Activated naive CD4-positive, alpha-beta T cell treated with anti-CD3 and anti-CD28 coated beads, Interleukin-2, amount 10 ng/mL, durations not matched to agents 7 days and 5 days (primary cell): Measurements from ENCODE around the gene JARID2.
A peak's percentile ranks its signal among the peaks of the same experiment; 100 is the strongest.

Experiments
- CTCF ChIA-PET: fragments of 350-600 bp; sonication (Branson Sonifier 250); formaldehyde crosslinking; loops from one replicate; lab custom pipeline; 2021; ENCODE audit warnings: antibody characterized with exemption; lab: Charles Lee
- DNase-seq: peaks from one replicate; pipeline ENCODE4 v3.0.0-alpha.2; 2020
- H3K27ac Mint-ChIP-seq: one replicate; pipeline ENCODE4 v1.8.0; 2021; ENCODE audit warnings: mild to moderate bottlenecking, moderate library complexity, mixed read lengths
- H3K27me3 Mint-ChIP-seq: one replicate; pipeline ENCODE4 v1.8.0; 2021; ENCODE audit warnings: mild to moderate bottlenecking, mixed read lengths
- H3K36me3 Mint-ChIP-seq: one replicate; pipeline ENCODE4 v1.8.0; 2021; ENCODE audit warnings: mixed read lengths
- H3K4me1 Mint-ChIP-seq: one replicate; pipeline ENCODE4 v1.8.0; 2021; ENCODE audit warnings: mixed read lengths
- H3K4me3 Mint-ChIP-seq: one replicate; pipeline ENCODE4 v1.8.0; 2021; ENCODE audit warnings: mild to moderate bottlenecking, moderate library complexity, mixed read lengths
- H3K9me3 Mint-ChIP-seq: one replicate; pipeline ENCODE4 v1.8.0; 2021; ENCODE audit warnings: mixed read lengths

JARID2 gene

GRCh38 chr6:15484821-15485220, 239.0 kb downstream of the JARID2 start:
- Mint-ChIP-seq H3K9me3 (no peaks in the 10 kb centered on the region), H3K36me3 (peaks cover 22% of the 10 kb centered on the region), H3K4me1 (peaks cover 33% of the 10 kb centered on the region), H3K27me3 (no peaks in the 10 kb centered on the region), H3K4me3 (no peak overlapping the region), H3K27ac (no peak overlapping the region)
- DNase-seq, result no peak
- CTCF ChIA-PET, result no interaction called here

GRCh38 chr6:15485936-15486335, 240.1 kb downstream of the JARID2 start:
- CTCF ChIA-PET, result no interaction called here
- Mint-ChIP-seq H3K36me3 (peaks cover 22% of the 10 kb centered on the region), H3K4me3 (no peak overlapping the region), H3K9me3 (no peaks in the 10 kb centered on the region), H3K27me3 (no peaks in the 10 kb centered on the region), H3K4me1 (peaks cover 36% of the 10 kb centered on the region), H3K27ac (no peak overlapping the region)
- no peak for DNase-seq

- peaks cover 35% of the 10 kb centered on the region for H3K4me1 Mint-ChIP-seq
- H3K9me3 Mint-ChIP-seq, result no peaks in the 10 kb centered on the region
- H3K27ac Mint-ChIP-seq, result no peak overlapping the region
- no peak overlapping the region for H3K4me3 Mint-ChIP-seq
- CTCF ChIA-PET, result no interaction called here
- no peak for DNase-seq
- H3K27me3 Mint-ChIP-seq, result no peaks in the 10 kb centered on the region
- peaks cover 28% of the 10 kb centered on the region for H3K36me3 Mint-ChIP-seq
These were observed 241.4 kb downstream of the JARID2 start for GRCh38 chr6:15487262-15487661.

- CTCF ChIA-PET, result interaction anchor here (1.0 to 1.5 kb wide), 2 partner anchors 101 to 162 kb away, joined by 3 to 6 read pairs; no protein-coding TSS in a partner anchor
These were observed 243.5 kb downstream of the JARID2 start for GRCh38 chr6:15489261-15489962.

GRCh38 chr6:15490242-15491100, 244.6 kb downstream of the JARID2 start:
- Mint-ChIP-seq H3K4me3 (no peak overlapping the region), H3K9me3 (no peaks in the 10 kb centered on the region), H3K27ac (no peak overlapping the region), H3K36me3 (peaks cover 32% of the 10 kb centered on the region), H3K4me1 (peaks cover 34% of the 10 kb centered on the region), H3K27me3 (no peaks in the 10 kb centered on the region)
- DNase-seq, result no peak
- CTCF ChIA-PET, result interaction anchor here (0.6 to 1.5 kb wide), 6 partner anchors 21 to 1407 kb away, joined by 3 to 6 read pairs (median 3); no protein-coding TSS in a partner anchor

More at GRCh38 chr6:15489261-15489962, 243.5 kb downstream of the JARID2 start:
- Mint-ChIP-seq H3K4me3 (no peak overlapping the region), H3K27ac (peak overlapping the region; percentile 70), H3K9me3 (no peaks in the 10 kb centered on the region), H3K4me1 (peaks cover 38% of the 10 kb centered on the region), H3K36me3 (peaks cover 30% of the 10 kb centered on the region), H3K27me3 (no peaks in the 10 kb centered on the region)
- DNase-seq, result no peak

- DNase-seq, result peak; percentile 77
- Mint-ChIP-seq H3K27me3 (no peaks in the 10 kb centered on the region), H3K4me3 (no peak overlapping the region), H3K27ac (peak overlapping the region; percentile 76), H3K4me1 (peaks cover 34% of the 10 kb centered on the region), H3K9me3 (no peaks in the 10 kb centered on the region), H3K36me3 (peaks cover 39% of the 10 kb centered on the region)
- CTCF ChIA-PET, result interaction anchor here (0.6 to 1.5 kb wide), 6 partner anchors 22 to 1408 kb away, joined by 3 to 6 read pairs (median 3); no protein-coding TSS in a partner anchor
These were observed 245.6 kb downstream of the JARID2 start for GRCh38 chr6:15491255-15491985.

GRCh38 chr6:15491986-15492269, 246.1 kb downstream of the JARID2 start:
- Mint-ChIP-seq H3K27ac (peak overlapping the region; percentile 76), H3K4me1 (peaks cover 34% of the 10 kb centered on the region), H3K36me3 (peaks cover 37% of the 10 kb centered on the region), H3K27me3 (no peaks in the 10 kb centered on the region), H3K4me3 (no peak overlapping the region), H3K9me3 (no peaks in the 10 kb centered on the region)
- CTCF ChIA-PET, result interaction anchor here (0.7 to 1.5 kb wide), 3 partner anchors 10 to 782 kb away, joined by 3 to 4 read pairs (median 3); no protein-coding TSS in a partner anchor
- no peak for DNase-seq

GRCh38 chr6:15493437-15494168, 247.7 kb downstream of the JARID2 start:
- Mint-ChIP-seq H3K4me1 (peaks cover 32% of the 10 kb centered on the region), H3K4me3 (no peak overlapping the region), H3K9me3 (no peaks in the 10 kb centered on the region), H3K36me3 (peaks cover 35% of the 10 kb centered on the region), H3K27ac (no peak overlapping the region), H3K27me3 (no peaks in the 10 kb centered on the region)
- no peak for DNase-seq
- CTCF ChIA-PET, result interaction anchor here (0.9 to 1.5 kb wide), 4 partner anchors 17 to 1365 kb away, joined by 3 to 5 read pairs (median 4); no protein-coding TSS in a partner anchor

- Mint-ChIP-seq H3K36me3 (peaks cover 28% of the 10 kb centered on the region), H3K9me3 (no peaks in the 10 kb centered on the region), H3K27me3 (no peaks in the 10 kb centered on the region), H3K4me1 (peaks cover 20% of the 10 kb centered on the region), H3K4me3 (no peak overlapping the region), H3K27ac (no peak overlapping the region)
- no peak for DNase-seq
- CTCF ChIA-PET, result no interaction called here
These were observed 249.6 kb downstream of the JARID2 start for GRCh38 chr6:15495375-15495901.

- Mint-ChIP-seq H3K4me1 (peaks cover 12% of the 10 kb centered on the region), H3K27me3 (no peaks in the 10 kb centered on the region), H3K36me3 (peaks cover 32% of the 10 kb centered on the region), H3K4me3 (no peak overlapping the region), H3K27ac (no peak overlapping the region), H3K9me3 (no peaks in the 10 kb centered on the region)
- DNase-seq, result no peak
- CTCF ChIA-PET, result no interaction called here
These were observed 250.7 kb downstream of the JARID2 start for GRCh38 chr6:15496345-15497131.

- DNase-seq, result no peak
- H3K27ac Mint-ChIP-seq, result no peak overlapping the region
- no peak overlapping the region for H3K4me3 Mint-ChIP-seq
- peaks cover 37% of the 10 kb centered on the region for H3K36me3 Mint-ChIP-seq
- H3K4me1 Mint-ChIP-seq, result no peaks in the 10 kb centered on the region
- H3K27me3 Mint-ChIP-seq, result no peaks in the 10 kb centered on the region
- no peaks in the 10 kb centered on the region for H3K9me3 Mint-ChIP-seq
- CTCF ChIA-PET, result no interaction called here
These were observed 252.8 kb downstream of the JARID2 start for GRCh38 chr6:15498640-15499039.

- CTCF ChIA-PET, result no interaction called here
- Mint-ChIP-seq H3K36me3 (peaks cover 39% of the 10 kb centered on the region), H3K9me3 (no peaks in the 10 kb centered on the region), H3K4me1 (no peaks in the 10 kb centered on the region), H3K27ac (no peak overlapping the region), H3K27me3 (no peaks in the 10 kb centered on the region), H3K4me3 (no peak overlapping the region)
- no peak for DNase-seq
These were observed 253.3 kb downstream of the JARID2 start for GRCh38 chr6:15499125-15499524.

- peaks cover 43% of the 10 kb centered on the region for H3K36me3 Mint-ChIP-seq
These were observed 253.7 kb downstream of the JARID2 start for GRCh38 chr6:15499591-15499990.

More at GRCh38 chr6:15499591-15499990, 253.7 kb downstream of the JARID2 start:
- DNase-seq, result no peak
- CTCF ChIA-PET, result no interaction called here
- Mint-ChIP-seq H3K4me1 (no peaks in the 10 kb centered on the region), H3K27me3 (no peaks in the 10 kb centered on the region), H3K9me3 (no peaks in the 10 kb centered on the region), H3K4me3 (no peak overlapping the region), H3K27ac (no peak overlapping the region)
